Liver (tissue), 9 donors: ENCODE data around the gene METTL17. TPM values are rescaled to one million over a fixed set of nuclear protein-coding genes. Genes with fewer than 3 reads are reported as not detected.

ENCODE experiments used
- DNase-seq: peaks from one replicate; pipeline ENCODE4 v3.0.0-alpha.2; 2017; ENCODE audit warnings: low spot score
- H3K27ac ChIP-seq, 2 donors: one replicate each; pipeline ENCODE4 v1.7.0; 2013; ENCODE audit warnings: inconsistent platforms in 2 of 2, low read length in 2 of 2, control low read depth in 1 of 2, low read depth in 1 of 2, mild to moderate bottlenecking in 1 of 2
- H3K27me3 ChIP-seq, 4 donors: one replicate each; pipeline versions ENCODE4 v1.6.1 to v1.7.0; 2013; ENCODE audit warnings: low read length in 3 of 4, inconsistent platforms in 1 of 4, mild to moderate bottlenecking in 1 of 4, moderate library complexity in 1 of 4; ENCODE audit not compliant: control insufficient read depth in 4 of 4, insufficient read depth in 4 of 4
- H3K36me3 ChIP-seq, 4 donors: one replicate each; pipeline versions ENCODE4 v1.6.1 to v1.7.0; 2013; ENCODE audit warnings: low read length in 3 of 4, mild to moderate bottlenecking in 3 of 4, low read depth in 1 of 4, moderate library complexity in 1 of 4; ENCODE audit not compliant: control insufficient read depth in 4 of 4, insufficient read depth in 3 of 4
- H3K4me1 ChIP-seq, 4 donors: one replicate each; pipeline versions ENCODE4 v1.6.1 to v1.7.0; 2013; ENCODE audit warnings: low read length in 3 of 4, mild to moderate bottlenecking in 3 of 4, moderate library complexity in 1 of 4; ENCODE audit not compliant: control insufficient read depth in 4 of 4, insufficient read depth in 4 of 4
- H3K4me3 ChIP-seq, 3 donors: one replicate each; pipeline versions ENCODE4 v1.6.1 to v1.7.0; 2013; ENCODE audit warnings: low read length in 3 of 3, control low read depth in 1 of 3, low read depth in 1 of 3, mild to moderate bottlenecking in 1 of 3
- H3K9ac ChIP-seq, 2 donors: one replicate each; pipeline ENCODE4 v1.7.0; 2013; ENCODE audit warnings: low read length in 2 of 2, mild to moderate bottlenecking in 2 of 2, moderate library complexity in 2 of 2, control low read depth in 1 of 2, low read depth in 1 of 2
- H3K9me3 ChIP-seq, 4 donors: one replicate each; pipeline versions ENCODE4 v1.6.1 to v1.7.0; 2013; ENCODE audit warnings: low read length in 3 of 4; ENCODE audit not compliant: control insufficient read depth in 4 of 4
- ATF3 ChIP-seq: IDR thresholded peaks from 2 replicates; pipeline ENCODE4 v1.6.1; 2016; ENCODE audit warnings: antibody characterized with exemption
- CTCF ChIP-seq: fragments of 150-350 bp; IDR thresholded peaks from 2 replicates; pipeline ENCODE4 v1.5.1; 2017; ENCODE audit warnings: improper control_type of control experiment, low read depth, low read length; ENCODE audit not compliant: missing input control
- EGR1 ChIP-seq, 2 donors: IDR thresholded peaks; 2 replicates each; pipeline ENCODE4 v1.6.1; 2016 to 2018; ENCODE audit warnings: antibody characterized with exemption in 2 of 2, low read depth in 2 of 2
- FOXA1 ChIP-seq: IDR thresholded peaks from 2 replicates; pipeline ENCODE4 v1.6.1; 2016; ENCODE audit warnings: antibody characterized with exemption
- FOXA2 ChIP-seq: IDR thresholded peaks from 2 replicates; pipeline ENCODE4 v1.6.1; 2016; ENCODE audit warnings: antibody characterized with exemption
- GABPA ChIP-seq, 2 donors: IDR thresholded peaks in 1 of 2; conservative IDR thresholded peaks in 1 of 2; 2 replicates each; pipeline ENCODE4 v1.6.1; 2016; ENCODE audit warnings: antibody characterized with exemption in 2 of 2, mild to moderate bottlenecking in 1 of 2, moderate library complexity in 1 of 2
- HNF4A ChIP-seq, 2 donors: conservative IDR thresholded peaks; 2 replicates each; pipeline ENCODE4 v1.6.1; 2016; ENCODE audit warnings: antibody characterized with exemption in 2 of 2, mild to moderate bottlenecking in 2 of 2
- HNF4G ChIP-seq: IDR thresholded peaks from 2 replicates; pipeline ENCODE4 v1.6.1; 2016; ENCODE audit warnings: antibody characterized with exemption
- JUND ChIP-seq, 2 donors: IDR thresholded peaks; 2 replicates each; pipeline ENCODE4 v1.6.1; 2016; ENCODE audit warnings: antibody characterized with exemption in 2 of 2
- MAX ChIP-seq: IDR thresholded peaks from 2 replicates; pipeline ENCODE4 v1.6.1; 2016; ENCODE audit warnings: antibody characterized with exemption
- NR2F2 ChIP-seq: IDR thresholded peaks from 2 replicates; pipeline ENCODE4 v1.6.1; 2016; ENCODE audit warnings: antibody characterized with exemption
- RAD21 ChIP-seq, 2 donors: IDR thresholded peaks; 2 replicates each; pipeline ENCODE4 v1.6.1; 2016; ENCODE audit warnings: antibody characterized with exemption in 2 of 2, mild to moderate bottlenecking in 2 of 2
- REST ChIP-seq: IDR thresholded peaks from 2 replicates; pipeline ENCODE4 v1.6.1; 2016; ENCODE audit warnings: antibody characterized with exemption, mild to moderate bottlenecking
- RXRA ChIP-seq, 2 donors: IDR thresholded peaks; 2 replicates each; pipeline ENCODE4 v1.6.1; 2017 to 2018; ENCODE audit warnings: antibody characterized with exemption in 2 of 2, mild to moderate bottlenecking in 1 of 2
- SP1 ChIP-seq: IDR thresholded peaks from 2 replicates; pipeline ENCODE4 v1.6.1; 2018; ENCODE audit warnings: antibody characterized with exemption, mild to moderate bottlenecking
- TAF1 ChIP-seq: conservative IDR thresholded peaks from 2 replicates; pipeline ENCODE4 v1.6.1; 2016; ENCODE audit warnings: antibody characterized with exemption, mild to moderate bottlenecking
- YY1 ChIP-seq: IDR thresholded peaks from 2 replicates; pipeline ENCODE4 v1.6.1; 2016; ENCODE audit warnings: antibody characterized with exemption, mild to moderate bottlenecking
- ZBTB33 ChIP-seq: IDR thresholded peaks from 2 replicates; pipeline ENCODE4 v1.6.1; 2016; ENCODE audit warnings: antibody characterized with exemption
- WGBS: extraction: QIAGEN DNeasy Blood & Tissue Kit; methylation state at CpG from one replicate; pipeline ENCODE4 v1.1.7; 2013; 5-methylcytosine and 5-hydroxymethylcytosine counted together
- polyA plus RNA-seq, 2 donors: library from polyadenylated mRNA; stranded (reverse) in 1 of 2; unstranded in 1 of 2; fragments of 200-250 nt in 1 of 2; fragments of >200 nt in 1 of 2; fragmentation: Nextera tagmentation in 1 of 2; extraction: Ambion mirVana in 1 of 2; gene quantifications; one replicate each; pipeline versions ENCODE4 v1.2.1 to v1.2.3, GENCODE V29; 2013 to 2015
- total RNA-seq, 2 donors: library from RNA; depleted of rRNA; stranded (reverse); fragments of >200 nt; gene quantifications; one replicate each; pipeline ENCODE4 v1.2.3, GENCODE V29; 2014
- donor health status: healthy.
- donor health status: healthy.
- donor health status: healthy.
- donor health status: healthy.
- donor health status: healthy.

METTL17 gene
- total and polyA plus RNA-seq, 4 donors, result 31.0 to 64.8 (median 47.3) TPM

- H3K9me3 ChIP-seq, result no peaks in the 10 kb centered on the region
- 94% methylated on average over 1 of the region's 1 CpG for WGBS
- TF ChIP-seq TAF1 (no peak), FOXA1 (no peak), ZBTB33 (no peak), CTCF (no peak), MAX (no peak), NR2F2 (no peak), JUND (IDR thresholded peaks at IDR 0.05) (no peak), EGR1 (IDR thresholded peaks at IDR 0.05; ENCODE audit: low read depth in 2 of 2) (no peak), YY1 (no peak), SP1 (no peak), RAD21 (IDR thresholded peaks at IDR 0.05) (no peak), HNF4G (no peak), REST (no peak), FOXA2 (no peak), HNF4A (conservative IDR thresholded peaks at IDR 0.05) (no peak), ATF3 (no peak), GABPA (IDR thresholded peaks at IDR 0.05 in 1 of 2, conservative IDR thresholded peaks at IDR 0.05 in 1 of 2) (no peak), RXRA (IDR thresholded peaks at IDR 0.05) (no peak)
- no peak for DNase-seq
- no peak overlapping the region for H3K4me3 ChIP-seq
- H3K36me3 ChIP-seq, result no peaks in the 10 kb centered on the region
- H3K9ac ChIP-seq, result no peak overlapping the region
- no peak overlapping the region for H3K27ac ChIP-seq
- H3K4me1 ChIP-seq, result peaks cover 0 to 7% (median under 1%) of the 10 kb centered on the region in 4 donors
- H3K27me3 ChIP-seq, result no peaks in the 10 kb centered on the region
Measured at GRCh38 chr14:20976291-20976690, 13.5 kb upstream of the METTL17 start.
